GM18907 (cell line): ENCODE results near the gene FCAR.
"Not testable (repeated sequence)": the region's sequence is repeated elsewhere in the genome, so short reads cannot be mapped to it uniquely, and the experiment has no call there.

Experiments used
- ATAC-seq: cut with Tn5 transposase; IDR thresholded peaks from one replicate; pipeline ENCODE4 v1.9.1; 2021; ENCODE audit warnings: mild to moderate bottlenecking, moderate library complexity; ENCODE audit not compliant: unreplicated experiment

Gene FCAR

DNA sequence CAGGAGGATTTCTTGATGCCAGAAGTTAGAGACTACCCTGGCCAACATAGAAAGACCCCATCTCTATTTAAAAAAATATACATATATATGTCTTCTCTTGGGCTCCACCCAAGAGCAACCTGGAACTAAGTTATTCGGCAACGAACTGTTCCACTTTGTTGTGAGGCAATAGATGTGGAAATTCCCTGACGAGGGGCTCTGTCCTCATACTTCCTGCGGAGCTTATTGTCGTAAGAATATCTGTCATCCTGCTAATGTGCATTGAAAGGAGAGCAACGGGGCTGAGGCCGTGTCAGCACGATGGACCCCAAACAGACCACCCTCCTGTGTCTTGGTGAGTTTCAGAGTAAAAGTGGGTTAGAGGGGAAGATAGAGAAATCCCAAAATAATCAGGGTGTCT is at the start of gene FCAR:
Gene FCAR, plus strand, starts transcription at position 246 of the 400 bp plus-strand sequence. Its CDS starts 55 bp downstream, at position 301.
- ATAC-seq = no peak

DNA sequence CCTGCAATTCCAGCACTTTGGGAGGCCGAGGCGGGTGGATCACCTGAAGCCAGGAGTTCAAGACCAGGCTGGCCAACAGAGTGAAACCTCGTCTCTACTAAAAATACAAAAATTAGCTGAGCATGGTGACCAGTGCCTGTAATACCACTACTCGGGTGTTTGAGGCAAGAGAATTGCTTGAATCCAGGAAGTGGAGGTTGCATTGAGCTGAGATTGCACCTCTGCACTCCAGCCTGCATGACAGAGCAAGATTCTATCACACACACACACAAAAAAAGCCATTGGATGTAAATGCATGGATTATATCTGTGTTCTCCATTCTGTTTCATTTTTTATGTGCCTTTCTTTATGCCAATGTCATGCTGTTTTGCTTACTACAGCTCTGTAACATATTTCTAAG is 49.6 kb upstream of the FCAR start:
- ATAC-seq = not testable (repeated sequence)

DNA sequence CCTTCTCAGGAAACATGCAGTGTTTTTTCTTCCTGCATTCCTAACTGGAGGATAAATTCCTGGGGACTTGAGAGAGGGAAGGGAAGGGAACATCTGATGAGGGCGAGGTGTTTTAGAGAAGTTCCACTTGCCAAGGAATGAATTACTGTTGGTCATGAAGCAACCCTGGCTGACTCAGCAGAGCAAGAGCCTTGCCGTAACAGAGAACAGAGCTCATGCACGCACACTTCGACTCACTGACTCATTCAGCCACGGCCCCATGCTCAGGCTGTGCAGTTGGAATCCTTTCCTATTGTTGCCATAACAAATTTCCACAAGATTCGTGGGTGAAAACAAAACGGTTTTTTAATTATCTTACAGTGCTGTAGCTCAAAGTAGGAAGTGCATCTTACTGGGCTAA is 48.7 kb upstream of the FCAR start:
- ATAC-seq = not testable (repeated sequence)

DNA sequence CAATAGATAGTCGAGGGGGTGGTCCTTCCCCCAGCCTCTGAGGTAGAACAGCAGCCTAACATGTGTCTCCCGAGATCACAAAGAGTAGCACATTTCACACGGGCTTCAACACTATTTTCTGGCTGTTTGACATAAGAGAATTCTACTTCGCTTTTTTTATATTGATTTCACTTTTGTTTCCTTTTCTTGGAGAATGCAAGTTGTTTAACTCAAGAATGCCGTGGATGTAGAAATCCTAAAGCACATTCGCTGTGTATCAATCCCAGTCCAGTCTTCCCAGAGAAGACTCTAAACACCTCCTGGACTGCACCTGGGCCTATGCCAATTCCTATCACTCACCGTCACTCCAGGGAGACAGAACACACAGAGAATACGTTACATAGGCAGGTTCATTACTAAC is 46.0 kb upstream of the FCAR start:
- not testable (repeated sequence) for ATAC-seq

DNA sequence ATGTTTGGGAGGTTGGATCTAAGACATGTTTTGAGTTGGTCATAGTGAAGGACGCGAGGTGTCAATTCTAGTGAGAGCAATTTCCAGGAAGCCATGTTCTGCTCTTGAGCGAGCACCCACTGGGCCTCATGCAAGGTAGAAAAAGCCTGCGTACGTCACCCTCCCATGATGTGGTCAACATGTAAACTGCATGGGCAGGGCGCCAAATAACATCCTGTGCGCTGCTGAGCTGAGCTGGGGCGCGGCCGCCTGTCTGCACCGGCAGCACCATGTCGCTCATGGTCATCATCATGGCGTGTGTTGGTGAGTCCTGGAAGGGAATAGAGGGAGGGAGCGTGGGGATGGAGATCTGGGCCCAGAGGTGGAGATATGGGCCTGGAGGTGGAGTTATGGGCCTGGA is 41.5 kb upstream of the FCAR start, which contains the start of gene KIR2DS4:
Gene KIR2DS4, plus strand, starts transcription at position 181 of the 400 bp plus-strand sequence.
- ATAC-seq = not testable (repeated sequence)

DNA sequence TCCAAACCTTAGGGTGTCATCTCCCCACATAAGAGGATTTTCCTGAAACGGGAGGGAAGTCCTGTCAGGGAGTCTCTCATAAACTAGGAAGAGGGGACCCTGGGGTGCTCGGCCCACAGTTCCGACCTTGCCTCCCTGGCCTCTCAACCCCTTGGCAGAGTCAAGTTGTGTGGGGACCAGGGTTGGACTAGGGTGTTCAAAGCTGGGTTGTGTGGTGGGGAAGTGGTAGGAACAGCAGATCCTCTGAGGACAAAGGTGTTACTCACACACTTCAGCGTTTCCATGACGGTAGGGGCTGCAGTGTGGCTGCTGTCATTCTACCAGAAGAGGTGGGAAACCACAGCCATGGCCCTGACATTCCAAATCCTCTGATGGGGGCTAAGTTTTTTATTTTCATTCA is 38.9 kb upstream of the FCAR start:
- not testable (repeated sequence) for ATAC-seq

DNA sequence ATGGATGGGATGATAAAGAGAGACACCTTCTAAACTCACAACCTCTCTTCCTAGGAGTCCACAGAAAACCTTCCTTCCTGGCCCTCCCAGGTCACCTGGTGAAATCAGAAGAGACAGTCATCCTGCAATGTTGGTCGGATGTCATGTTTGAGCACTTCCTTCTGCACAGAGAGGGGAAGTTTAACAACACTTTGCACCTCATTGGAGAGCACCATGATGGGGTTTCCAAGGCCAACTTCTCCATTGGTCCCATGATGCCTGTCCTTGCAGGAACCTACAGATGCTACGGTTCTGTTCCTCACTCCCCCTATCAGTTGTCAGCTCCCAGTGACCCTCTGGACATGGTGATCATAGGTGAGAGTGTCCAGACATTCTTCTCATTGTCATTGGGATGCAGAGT is 36.5 kb upstream of the FCAR start:
- ATAC-seq = not testable (repeated sequence)

DNA sequence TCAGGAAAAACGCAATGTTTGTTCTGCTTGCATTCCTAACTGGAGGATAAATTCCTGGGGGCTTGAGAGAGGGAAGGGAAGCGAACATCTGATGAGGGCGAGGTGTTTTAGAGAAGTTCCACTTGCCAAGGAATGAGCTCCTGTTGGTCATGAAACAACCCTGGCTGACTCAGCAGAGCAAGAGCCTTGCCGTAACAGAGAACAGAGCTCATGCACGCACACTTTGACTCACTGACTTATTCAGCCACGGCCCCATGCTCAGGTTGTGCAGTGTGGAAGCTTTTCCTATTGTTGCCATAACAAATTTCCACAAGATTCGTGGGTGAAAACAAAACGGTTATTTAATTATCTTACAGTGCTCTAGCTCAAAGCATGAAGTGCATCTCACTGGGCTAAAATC is 30.9 kb upstream of the FCAR start:
- not testable (repeated sequence) for ATAC-seq

DNA sequence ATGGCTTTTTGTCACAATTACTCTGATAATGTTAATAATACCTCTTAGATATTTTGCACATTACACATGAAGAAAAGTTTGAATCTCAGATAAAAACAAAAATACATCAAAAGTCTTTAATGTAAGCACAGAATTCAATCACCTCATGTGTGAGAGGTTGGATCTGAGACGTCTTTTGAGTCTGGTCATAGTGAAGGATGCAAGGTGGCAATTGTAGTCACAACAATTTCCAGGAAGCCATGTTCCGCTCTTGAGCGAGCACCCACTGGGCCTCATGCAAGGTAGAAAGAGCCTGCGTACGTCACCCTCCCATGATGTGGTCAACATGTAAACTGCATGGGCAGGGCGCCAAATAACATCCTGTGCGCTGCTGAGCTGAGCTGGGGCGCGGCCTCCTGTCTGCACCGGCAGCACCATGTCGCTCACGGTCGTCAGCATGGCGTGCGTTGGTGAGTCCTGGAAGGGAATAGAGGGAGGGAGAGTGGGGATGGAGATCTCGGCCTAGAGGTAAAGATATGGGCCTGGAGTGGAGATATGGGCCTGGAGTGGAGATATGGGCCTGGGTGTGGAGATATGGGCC is 23.9 kb upstream of the FCAR start, which contains the start of gene KIR3DL2:
Gene KIR3DL2, plus strand, starts transcription at position 383 of the 580 bp plus-strand sequence. Its CDS starts 33 bp downstream, at position 416.
- ATAC-seq = not testable (repeated sequence)

DNA sequence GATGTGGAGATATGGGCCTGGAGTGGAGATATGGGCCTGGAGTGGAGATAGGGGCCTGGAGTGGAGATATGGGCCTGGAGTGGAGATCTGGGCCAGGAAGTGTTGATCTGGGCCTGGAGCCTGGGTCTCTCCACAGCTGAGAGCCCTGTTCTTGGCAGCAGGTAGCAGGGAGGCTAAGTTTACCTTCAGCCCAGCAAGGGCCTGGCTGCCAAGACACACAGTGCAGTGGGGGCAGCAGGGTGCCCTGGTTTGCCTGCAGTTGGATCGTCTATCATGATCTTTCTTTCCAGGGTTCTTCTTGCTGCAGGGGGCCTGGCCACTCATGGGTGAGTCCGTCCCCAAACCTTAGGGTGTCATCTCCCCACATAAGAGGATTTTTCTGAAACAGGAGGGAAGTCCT is 23.1 kb upstream of the FCAR start:
- ATAC-seq = no peak

DNA sequence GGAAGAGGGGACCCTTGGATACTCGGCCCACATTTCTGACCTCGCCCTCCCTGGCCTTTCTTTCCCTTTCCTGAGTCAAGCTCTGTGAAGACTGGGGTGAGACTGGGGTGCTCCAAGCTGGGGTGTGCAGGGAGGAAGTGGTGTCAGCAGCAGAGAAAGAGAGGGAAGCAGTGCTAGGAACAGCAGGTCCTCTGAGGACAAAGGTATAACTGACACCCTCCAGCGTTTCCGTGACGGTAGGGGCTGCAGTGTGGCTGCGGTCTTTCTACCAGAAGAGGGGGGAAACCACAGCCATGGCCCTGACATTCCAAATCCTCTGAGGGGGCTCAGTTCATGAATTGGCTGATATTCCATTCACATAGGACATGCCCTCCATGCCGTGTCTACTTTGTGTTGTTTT is 22.7 kb upstream of the FCAR start:
- no peak for ATAC-seq

DNA sequence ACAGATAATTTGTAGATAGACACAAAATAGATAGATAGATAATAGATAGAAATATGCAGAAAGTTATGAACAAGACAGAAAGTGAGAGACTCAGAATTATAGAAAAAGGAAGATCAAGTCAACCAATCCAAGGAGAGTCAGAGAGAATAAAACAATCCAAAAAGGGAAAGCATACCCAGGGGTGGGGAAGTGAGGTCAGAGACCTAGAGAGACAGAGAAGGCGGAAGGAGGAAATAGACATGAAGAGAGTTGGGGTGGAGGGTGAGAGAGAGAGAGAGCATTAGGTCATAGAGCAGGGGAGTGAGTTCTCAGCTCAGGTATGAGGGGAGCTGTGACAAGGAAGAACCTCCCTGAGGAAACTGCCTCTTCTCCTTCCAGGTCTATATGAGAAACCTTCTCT is 18.8 kb upstream of the FCAR start:
- ATAC-seq = not testable (repeated sequence)

DNA sequence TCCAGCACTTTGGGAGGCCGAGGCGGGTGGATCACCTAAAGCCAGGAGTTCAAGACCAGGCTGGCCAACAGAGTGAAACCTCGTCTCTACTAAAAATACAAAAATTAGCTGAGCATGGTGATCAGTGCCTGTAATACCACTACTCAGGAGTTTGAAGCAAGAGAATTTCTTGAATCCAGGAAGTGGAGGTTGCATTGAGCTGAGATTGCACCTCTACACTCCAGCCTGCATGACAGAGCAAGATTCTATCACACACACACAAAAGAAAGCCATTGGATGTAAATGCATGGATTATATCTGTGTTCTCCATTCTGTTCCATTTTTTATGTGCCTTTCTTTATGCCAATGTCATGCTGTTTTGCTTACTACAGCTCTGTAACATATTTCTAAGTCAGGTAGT is 15.6 kb upstream of the FCAR start:
- not testable (repeated sequence) for ATAC-seq

DNA sequence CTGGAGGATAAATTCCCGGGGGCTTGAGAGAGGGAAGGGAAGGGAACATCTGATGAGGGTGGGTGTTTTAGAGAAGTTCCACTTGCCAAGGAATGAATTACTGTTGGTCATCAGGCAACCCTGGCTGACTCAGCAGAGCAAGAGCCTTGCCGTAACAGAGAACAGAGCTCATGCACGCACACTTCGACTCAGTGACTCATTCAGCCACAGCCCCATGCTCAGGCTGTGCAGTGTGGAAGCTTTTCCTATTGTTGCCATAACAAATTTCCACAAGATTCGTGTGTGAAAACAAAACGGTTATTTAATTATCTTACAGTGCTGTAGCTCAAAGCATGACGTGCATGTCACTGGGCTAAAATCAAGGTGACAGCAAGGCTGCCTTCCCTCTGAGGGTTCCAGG is 14.6 kb upstream of the FCAR start:
- not testable (repeated sequence) for ATAC-seq

DNA sequence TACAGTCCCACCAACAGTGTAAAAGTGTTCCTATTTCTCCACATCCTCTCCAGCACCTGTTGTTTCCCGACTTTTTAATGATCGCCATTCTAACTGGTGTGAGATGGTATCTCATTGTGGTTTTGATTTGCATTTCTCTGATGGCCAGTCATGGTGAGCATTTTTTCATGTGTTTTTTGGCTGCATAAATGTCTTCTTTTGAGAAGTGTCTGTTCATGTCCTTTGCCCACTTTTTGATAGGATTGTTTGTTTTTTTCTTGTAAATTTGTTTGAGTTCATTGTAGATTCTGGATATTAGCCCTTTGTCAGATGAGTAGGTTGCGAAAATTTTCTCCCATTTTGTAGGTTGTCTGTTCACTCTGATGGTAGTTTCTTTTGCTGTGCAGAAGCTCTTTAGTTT is 10.6 kb upstream of the FCAR start:
- ATAC-seq = not testable (repeated sequence)

DNA sequence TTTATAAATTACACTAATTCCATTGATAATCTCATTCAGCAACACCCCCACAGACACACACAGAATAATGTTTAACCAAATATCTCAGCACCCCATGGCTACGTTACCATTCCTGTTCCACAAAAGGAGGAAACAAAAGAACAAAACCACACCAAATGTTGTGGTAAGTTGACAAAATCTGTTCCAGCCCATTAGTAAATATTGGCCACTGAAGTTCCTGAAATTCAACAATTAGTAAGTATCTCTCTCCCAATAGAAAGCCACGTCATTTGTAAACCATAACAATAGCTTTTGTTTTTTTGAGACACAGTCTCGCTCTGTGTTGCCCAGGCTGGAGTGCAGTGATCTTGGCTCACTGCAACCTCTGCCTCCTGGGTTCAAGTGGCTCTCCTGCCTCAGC is 2.3 kb upstream of the FCAR start:
- ATAC-seq = no peak

DNA sequence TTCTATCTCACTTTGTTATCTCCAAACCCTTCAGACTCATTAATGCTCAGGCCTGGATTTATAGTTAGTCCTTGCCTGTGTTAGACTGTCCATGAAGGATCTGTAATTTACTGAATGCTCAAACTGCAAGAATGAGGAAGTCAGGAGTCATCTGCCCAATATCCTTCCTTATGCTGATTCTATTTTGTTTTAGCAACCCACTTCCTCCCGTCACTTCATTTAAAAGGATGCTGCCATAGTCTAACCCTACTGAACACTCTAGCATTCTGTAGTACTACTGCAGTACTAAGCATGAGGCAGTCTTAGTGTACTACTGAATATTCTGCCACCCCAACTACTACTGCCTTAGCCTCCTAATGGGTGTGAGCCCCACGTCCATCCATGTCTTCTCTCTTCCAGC is 1.5 kb downstream of the FCAR start:
- ATAC-seq = no peak

DNA sequence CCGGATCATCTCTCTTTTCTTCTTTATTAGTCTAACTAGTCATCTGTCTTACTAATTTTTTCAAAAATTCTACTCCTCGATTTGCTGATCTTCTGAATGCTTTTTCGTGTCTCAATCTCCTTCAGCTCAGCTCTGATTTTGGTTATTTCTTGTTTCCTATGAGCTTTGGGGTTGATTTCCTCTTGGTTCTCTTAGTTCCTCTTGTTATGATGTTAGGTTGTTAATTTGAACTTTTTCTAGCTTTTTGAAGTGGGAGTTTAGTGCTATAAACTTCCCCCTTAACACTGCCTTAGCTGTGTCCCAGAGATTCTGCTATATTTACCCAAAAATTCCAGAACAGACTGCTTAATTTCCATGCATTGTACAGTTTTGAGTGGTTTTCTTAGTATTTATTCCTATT is 3.4 kb downstream of the FCAR start:
- ATAC-seq = no peak

DNA sequence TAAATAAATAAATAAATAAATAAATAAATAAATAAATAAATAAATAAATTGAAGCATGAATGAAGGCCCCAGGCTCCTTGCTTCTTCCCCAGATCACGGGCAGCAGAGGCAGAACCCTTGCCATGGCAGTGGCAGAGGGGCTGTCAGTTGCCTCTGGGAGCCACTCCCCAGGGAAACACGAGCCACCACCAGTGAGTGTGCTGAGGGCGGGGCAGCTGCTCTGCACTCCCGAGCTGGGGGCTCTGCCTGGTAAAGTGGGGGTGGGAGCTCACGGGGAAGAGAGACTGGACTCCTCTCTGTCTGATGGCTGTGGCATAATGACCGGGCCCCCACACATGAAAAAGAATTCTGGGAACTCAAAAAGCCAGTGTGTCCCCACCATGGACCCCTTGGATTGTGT is 7.8 kb downstream of the FCAR start:
- no peak for ATAC-seq

DNA sequence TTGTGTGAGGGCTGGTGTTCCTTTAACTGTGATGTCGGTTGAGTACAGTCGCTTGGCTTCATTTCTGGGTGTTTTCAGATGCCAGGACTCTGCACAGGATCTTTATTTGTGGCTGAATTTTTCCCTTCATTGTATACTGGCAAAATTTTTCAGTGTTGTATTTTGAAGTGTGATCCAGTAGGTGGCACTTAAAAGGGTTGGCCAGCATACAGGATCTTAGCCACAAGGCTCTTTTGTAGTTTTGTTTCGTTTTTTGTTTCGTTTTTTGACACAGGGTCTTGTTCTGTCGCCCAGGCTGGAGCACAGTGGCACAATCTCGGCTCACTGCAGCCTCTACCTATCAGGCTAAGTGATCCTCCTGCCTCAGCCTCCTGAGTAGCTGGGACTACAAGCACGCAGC is 8.7 kb downstream of the FCAR start:
- no peak for ATAC-seq

DNA sequence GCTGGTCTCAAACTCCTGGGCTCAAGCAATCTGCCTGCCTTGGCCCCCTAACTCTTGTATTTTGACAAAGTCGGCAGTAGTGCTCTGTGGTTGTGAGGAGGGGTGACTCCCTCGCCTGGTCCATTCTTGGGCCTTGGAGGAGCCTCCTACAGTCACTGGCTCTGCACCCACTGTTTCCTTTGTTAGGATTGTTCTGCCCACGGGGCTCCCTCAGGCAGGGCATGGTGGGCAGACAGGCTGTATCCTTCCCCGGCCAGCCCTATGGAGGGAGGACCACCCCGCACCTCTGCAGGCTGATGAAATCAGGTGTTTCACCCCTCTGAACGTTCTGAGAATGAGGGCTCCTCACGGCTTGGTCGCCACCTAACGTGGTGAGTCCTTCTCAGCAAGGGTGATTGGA is 9.2 kb downstream of the FCAR start:
- ATAC-seq = no peak

DNA sequence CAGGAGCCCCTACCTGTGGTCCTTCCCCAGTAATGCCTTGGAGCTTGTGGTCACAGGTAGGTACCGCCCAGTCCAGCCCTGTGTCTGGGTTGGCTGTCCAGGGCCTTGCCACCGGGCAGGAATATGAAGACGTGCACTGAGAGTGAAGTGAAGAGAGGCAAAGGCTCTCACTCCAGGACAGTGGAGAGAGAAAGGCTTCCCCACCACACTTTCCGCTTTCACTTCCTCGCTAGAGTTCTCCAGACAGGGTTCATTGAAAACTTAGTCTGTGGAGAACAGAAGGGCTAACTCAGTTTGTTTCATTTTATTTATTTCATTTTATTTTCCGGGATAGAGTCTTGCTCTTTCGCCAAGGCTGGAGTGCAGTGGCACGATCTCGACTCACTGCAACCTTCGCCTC is 14.2 kb downstream of the FCAR start:
- ATAC-seq = no peak

DNA sequence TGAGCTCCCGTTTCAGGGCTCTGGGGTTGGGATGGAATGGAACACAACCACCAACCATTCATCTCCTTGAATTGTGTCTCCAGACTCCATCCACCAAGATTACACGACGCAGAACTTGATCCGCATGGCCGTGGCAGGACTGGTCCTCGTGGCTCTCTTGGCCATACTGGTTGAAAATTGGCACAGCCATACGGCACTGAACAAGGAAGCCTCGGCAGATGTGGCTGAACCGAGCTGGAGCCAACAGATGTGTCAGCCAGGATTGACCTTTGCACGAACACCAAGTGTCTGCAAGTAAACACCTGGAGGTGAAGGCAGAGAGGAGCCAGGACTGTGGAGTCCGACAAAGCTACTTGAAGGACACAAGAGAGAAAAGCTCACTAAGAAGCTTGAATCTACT is 15.5 kb downstream of the FCAR start:
- no peak for ATAC-seq
